HG03457 (cell line): Measurements from ENCODE around the gene ZC3H8.

ENCODE experiments used
- ATAC-seq: cut with Tn5 transposase; IDR thresholded peaks from one replicate; pipeline ENCODE4 v1.9.1; 2021; ENCODE audit warnings: moderate number of reproducible peaks; ENCODE audit not compliant: unreplicated experiment

Gene ZC3H8

DNA sequence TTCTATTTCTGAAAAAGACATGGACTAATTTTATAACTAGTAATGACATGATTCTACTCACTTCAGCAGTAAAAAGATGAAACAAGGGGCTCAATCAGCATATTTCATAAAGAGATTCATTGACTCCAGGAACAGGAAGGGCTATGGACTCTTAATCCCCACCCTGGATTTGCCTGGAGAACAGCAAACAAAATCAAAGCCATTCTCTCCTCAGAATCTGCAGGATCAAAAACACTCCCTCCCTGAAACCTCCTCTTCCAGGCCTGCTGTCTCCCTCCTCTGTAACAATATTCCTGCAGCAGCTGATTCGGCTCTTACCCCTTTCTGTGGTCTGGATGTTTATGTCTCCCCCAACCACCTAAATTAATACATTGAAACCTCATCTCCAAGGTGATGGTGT is 57.0 kb downstream of the ZC3H8 start:
- ATAC-seq, result no peak

GRCh38 chr2:112195950-112196349 is 58.9 kb downstream of the ZC3H8 start:
- no peak for ATAC-seq

GRCh38 chr2:112195167-112195766 is 59.6 kb downstream of the ZC3H8 start:
- no peak for ATAC-seq

GRCh38 chr2:112194482-112194881 is 60.4 kb downstream of the ZC3H8 start:
- no peak for ATAC-seq

- ATAC-seq, result no peak
Measured at GRCh38 chr2:112194028-112194427, 60.8 kb downstream of the ZC3H8 start.

DNA sequence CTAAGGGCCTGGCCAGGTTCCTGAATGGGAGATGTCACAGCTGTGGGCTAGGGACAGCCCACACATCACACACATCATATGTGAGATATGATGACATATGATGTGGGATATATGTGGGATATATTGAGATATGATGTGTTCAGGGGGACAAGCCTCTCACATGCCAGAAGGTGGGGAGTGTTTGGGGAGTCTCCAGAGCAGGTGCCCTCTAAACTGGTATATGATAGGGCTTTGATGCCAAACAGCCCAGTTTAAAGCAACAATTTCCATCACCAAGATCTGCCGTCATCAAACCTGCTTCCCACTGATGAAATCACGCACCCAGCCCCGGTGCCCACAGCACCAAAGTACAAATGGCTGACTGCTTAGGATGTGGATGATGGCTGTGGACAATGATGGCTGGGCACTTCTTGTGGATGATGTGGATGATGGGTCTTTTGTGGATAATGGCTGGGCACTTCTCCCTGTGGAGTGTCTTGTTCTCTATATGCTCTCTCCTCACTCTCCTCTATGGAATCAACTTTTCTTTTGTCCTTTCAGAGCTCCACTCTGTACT is 65.8 kb downstream of the ZC3H8 start:
- no peak for ATAC-seq

- ATAC-seq, result no peak
Measured at GRCh38 chr2:112187805-112188596, 66.8 kb downstream of the ZC3H8 start.

- ATAC-seq, result no peak
Measured at GRCh38 chr2:112187046-112187715, 67.7 kb downstream of the ZC3H8 start.

- no peak for ATAC-seq
Measured at GRCh38 chr2:112185131-112185530, 69.7 kb downstream of the ZC3H8 start.

DNA sequence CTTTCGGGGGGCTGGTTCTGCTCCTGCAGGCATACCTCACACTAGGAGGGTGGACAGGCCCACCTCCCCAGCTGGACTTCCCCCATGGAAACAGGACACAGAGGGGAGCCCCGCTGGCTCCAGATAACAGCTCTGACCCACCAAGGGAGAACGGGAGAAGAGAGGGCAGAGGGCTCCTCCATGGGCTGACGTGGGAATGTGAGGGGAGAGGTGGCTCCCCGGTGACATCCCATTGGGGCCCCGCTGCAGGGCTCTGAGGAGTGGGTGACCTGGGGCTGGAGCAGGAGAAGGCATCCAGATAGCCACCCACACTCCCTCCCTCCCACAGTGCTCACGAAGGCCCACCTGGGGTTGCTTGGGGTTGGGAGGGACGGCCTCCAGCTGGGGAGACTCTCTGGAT is 70.7 kb downstream of the ZC3H8 start:
- ATAC-seq, result no peak

DNA sequence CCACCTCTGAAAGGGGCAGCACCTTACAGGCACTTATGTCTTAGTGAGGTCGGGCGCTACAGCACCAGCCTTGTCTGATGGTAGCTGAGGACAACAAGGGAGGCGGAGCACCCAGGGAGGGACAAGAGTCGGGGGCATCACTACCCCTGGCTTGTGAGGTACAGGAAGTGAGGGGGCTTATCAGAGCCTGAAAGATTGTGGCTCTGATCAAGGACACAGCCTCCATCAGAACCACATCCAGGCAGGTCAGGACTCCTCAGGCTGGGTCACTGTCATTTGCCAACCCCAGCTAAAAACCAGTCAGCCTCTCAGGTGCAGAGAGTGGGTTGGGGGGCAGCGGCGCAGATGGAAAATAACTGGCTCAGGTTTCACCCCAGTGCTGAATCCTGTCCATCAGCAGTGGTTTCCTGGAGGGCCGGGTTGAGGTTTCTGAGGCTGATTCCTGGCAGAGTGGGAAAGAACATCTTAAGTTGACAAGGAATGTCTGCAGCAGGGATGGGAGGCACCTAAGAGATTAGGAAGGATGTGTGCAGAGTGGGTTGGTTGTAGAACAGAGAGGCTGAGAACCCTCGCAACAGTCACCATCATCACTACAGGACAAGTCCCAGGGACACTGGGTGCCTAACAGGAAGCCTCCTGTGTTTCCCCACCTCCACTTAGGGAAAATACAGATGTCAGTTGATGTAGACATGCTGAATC is 71.4 kb downstream of the ZC3H8 start:
- no peak for ATAC-seq

GRCh38 chr2:112182581-112183034 is 72.2 kb downstream of the ZC3H8 start:
- no peak for ATAC-seq

DNA sequence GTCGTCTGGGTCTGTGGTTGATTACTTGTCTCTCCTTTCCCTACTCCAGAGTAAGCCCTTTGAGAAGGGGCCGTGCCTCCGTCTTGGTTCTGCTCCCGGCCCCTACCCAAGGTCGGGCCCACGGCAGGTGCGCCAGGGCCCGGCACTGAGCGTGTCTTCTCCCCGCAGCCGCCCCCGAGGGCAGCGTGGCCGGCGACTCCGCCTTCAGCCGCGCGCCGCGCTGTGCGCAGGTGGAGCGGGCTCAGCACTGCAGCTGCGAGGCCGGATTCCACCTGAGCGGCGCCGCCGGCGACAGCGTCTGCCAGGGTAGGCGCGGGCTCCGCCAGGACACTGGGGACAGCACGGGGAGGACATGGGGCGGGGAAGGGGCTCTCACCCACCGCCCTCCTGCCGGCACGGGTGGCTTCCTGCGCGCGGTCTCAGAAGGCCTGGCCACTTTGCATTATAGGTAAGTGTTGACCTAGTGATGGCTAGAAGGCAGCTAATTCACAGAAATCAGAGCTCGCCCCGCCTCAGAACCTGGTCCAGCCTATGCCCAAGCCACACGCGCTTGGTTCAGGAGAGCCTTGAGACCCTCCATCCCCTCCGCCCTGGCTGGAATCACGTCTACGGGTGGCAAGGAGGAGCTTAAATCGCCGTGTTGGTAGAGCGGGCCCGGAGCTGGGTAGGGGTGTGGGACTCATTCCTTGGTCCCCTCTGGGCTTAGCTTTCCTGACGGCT is 73.1 kb downstream of the ZC3H8 start:
- ATAC-seq, result no peak

DNA sequence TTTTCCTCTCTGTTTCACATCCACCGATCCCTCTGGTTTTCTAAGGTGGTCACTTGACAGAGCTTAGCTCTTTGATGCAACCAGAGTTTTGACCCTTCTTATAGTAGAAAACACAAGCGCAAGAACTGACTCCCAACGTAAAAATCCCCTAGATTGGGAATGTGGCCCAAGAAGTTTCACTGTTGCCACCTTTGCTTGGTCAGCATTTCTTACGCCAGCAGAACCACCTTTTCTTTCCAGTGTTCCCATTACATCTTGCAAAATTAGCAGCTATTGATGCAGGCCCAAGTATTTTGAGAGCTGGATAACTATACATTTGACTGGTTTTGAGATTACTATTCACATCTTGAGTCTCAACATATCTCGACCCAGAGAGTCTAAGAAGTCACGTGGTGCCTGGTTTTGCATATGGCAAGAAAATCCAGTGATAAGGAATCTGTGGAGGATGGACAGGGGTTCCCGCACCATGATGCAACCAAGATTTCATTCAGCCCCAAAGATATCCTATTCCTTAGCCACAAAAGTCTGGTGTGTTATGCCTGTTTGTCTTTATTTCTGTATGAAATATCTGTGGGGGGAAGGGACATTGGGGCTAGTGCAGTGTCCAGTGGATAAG is 78.8 kb downstream of the ZC3H8 start:
- no peak for ATAC-seq

DNA sequence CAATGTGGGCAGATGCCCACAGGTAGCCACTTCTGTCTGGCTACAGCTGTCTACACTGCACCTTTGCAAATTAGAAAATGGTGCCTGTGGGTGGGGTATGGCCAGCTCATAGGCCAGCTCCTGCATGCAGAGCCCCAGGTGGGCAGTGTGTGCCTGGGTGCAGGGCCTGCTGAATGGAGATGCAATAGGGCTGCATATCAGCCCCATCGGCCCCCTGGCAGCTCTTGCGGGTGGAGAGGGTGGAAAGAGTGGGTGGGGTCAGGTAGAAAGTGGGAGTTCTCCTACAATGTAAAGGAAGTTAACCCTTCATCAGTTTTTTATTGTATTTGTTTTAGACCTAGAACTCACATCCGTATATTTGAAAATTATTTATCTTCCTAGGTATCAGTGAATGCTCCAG is 79.5 kb downstream of the ZC3H8 start:
- ATAC-seq, result no peak

DNA sequence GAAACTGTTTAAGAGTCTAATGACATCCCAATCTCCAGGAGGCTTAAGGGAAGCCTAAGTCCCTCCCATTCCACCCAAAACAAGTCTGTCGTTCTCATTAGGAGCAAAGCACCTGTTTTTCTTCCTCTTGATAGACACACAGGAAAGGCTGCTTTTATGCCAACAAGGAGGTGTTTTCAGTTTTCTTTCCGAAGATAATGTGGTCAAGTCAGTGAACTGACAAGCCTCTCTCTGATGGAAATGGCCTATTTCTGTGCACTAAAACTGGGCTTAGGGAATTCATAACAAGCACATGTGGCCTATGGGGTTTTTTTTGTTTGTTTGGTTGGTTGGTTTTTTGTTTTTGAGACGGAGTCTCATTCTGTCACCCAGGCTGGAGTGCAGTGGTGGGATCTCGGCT is 80.5 kb downstream of the ZC3H8 start:
- ATAC-seq, result no peak

DNA sequence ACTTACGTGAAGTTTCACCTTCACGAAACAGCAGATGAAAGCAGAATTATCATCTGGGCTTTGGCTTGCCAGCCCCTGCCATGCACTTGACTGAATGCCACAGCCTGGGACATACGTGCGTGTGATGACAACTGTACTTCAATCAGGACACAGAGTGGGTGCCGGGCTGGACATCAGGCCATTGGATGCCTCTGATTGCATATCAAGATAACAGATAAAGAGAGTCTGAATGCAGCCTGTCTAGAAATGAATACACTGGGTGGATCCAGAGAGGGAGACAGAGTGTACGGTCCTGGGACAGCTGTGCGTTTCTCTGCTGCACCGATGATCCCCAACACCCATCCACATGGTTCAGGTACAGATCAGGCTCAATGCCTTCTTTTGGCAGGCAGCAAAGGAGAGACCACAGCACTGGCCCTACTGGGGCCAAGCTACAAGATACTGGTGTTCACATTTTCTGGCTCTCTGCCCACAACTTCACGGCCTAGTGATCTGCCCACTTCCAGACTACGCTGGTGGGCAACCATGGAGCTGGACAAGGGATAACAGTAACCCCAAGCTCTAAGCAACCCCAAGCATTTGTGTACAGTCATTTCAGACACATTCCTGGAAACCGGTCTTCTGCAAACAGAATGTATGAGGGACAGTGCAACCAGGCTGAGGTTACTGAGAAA is 81.1 kb downstream of the ZC3H8 start:
- no peak for ATAC-seq

DNA sequence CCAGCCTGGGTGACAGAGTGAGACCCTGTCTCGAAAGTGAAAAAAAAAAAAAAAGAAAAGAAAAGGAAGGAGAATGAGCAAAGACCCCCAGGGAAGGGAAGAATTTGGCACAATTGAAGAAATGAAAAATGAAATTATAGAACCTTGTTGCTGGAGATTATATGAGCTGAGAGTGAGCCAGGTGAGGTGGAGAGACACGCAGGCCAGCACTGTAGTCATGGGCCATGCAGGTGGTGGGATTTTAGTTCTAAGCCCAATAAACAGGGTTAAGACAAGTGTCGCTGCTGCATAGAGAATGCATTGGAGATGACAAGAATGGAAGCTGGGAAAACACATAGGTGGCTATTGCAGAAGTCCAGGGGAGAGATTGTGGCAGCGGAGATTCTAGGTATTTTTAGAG is 84.3 kb downstream of the ZC3H8 start:
- no peak for ATAC-seq

- no peak for ATAC-seq
Measured at GRCh38 chr2:112168422-112169124, 86.3 kb downstream of the ZC3H8 start.
